ENCODE measurements around the gene LIPA.
"Not testable (repeated sequence)": the region's sequence is repeated elsewhere in the genome, so short reads cannot be mapped to it uniquely, and the experiment has no call there.

Gene LIPA

DNA sequence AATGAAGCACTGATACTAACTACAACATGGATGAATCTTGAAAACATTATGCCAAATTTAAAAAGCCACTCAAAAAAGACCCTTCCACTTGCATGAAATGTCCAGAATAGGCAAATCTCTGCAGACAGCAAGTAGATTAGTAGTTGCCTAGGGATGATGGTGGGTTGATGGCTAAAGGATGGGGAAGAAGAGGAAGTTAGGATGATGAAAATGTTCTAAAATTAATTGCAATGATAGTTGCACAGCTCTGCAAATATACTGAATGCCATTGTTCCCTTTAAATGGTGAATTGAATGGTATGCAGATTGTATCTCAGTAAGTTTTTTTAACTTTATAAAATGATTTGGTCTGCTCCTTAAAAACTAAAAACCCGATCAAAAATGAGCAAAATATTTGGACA lies 7.3 kb upstream of the LIPA start:
- Mint-ChIP-seq H3K36me3 (peaks cover 8% of the 10 kb centered on the region), H3K9me3 (peaks cover 6% of the 10 kb centered on the region), H3K27me3 (no peaks in the 10 kb centered on the region), H3K4me3 (no peak overlapping the region), H3K4me1 (peaks cover 2% of the 10 kb centered on the region), H3K27ac (no peak overlapping the region)
- DNase-seq (ENCODE audit: low spot score in 2 of 2) (no peak), ATAC-seq (ENCODE audit: low read depth) (no peak)

DNA sequence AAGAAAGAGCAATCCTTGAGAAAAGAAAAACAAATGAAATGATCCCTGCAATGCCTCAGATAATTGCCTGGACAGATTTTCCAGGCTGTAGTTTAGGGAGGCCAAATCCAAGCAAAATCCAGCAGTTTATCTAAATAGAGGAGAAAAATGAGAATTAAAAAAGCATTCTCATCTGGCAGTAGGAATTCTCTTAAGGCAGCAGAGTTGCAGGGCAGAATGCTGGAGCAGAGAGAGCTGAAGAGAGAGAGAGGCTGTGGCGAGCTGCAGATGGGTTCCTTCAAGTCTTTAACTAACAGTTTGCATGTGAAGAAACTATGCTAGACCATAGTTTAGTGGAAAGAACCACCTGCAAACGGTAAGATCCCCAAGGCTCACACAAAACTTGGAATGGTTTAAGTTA lies 6.0 kb upstream of the LIPA start:
- no peaks in the 10 kb centered on the region for H3K27me3 Mint-ChIP-seq
- ATAC-seq (ENCODE audit: low read depth) (no peak), DNase-seq (ENCODE audit: low spot score in 2 of 2) (no peak)
- peaks cover 6% of the 10 kb centered on the region for H3K9me3 Mint-ChIP-seq
- no peak overlapping the region for H3K27ac Mint-ChIP-seq
- H3K4me1 Mint-ChIP-seq = peaks cover 2% of the 10 kb centered on the region
- H3K36me3 Mint-ChIP-seq = peaks cover 8% of the 10 kb centered on the region
- no peak overlapping the region for H3K4me3 Mint-ChIP-seq

DNA sequence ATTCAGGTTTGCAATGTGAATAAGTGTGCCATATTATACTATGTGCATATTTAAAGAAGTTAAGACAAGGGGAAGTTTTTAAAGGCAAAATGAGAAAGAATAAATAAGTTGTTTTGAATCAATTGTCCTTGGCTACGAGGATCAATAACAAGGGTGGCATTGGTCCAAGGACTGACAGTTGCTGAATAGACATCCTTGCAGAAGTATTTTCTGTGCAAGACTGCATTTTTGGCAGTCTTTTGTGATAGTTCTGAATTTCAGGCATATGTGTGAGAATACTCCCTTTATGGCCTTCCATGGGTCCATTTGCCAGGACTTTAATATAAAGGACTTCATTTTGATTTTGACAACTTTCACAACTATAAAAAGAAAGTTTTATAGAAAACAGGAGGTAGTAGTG lies 5.4 kb upstream of the LIPA start:
- H3K9me3 Mint-ChIP-seq = peaks cover 6% of the 10 kb centered on the region
- H3K27ac Mint-ChIP-seq = no peak overlapping the region
- H3K36me3 Mint-ChIP-seq = peaks cover 8% of the 10 kb centered on the region
- no peak overlapping the region for H3K4me3 Mint-ChIP-seq
- no peaks in the 10 kb centered on the region for H3K27me3 Mint-ChIP-seq
- ATAC-seq (ENCODE audit: low read depth) = no peak
- DNase-seq (ENCODE audit: low spot score in 2 of 2) = no peak
- H3K4me1 Mint-ChIP-seq = peaks cover 2% of the 10 kb centered on the region

DNA sequence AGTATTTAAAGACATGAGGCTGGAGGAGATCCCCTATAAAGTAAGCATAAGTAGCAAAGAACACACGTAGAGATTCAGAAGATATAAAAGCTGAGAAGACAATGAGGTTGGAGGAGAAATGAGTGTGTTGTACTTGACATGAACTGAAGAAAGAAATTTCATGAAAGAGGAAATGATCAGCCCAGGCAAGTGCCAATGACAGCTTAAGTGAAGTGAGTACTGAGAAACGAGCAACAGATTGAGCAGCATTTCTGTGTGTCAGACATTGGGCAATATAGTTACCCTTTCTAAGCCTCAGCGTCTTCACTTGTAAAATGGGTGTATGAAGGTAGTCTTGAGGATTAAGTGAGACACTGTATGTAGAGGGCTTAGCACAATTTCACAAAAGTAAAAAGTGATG lies 4.8 kb upstream of the LIPA start:
- Mint-ChIP-seq H3K27me3 (no peaks in the 10 kb centered on the region), H3K36me3 (peaks cover 8% of the 10 kb centered on the region), H3K27ac (no peak overlapping the region), H3K9me3 (peaks cover 6% of the 10 kb centered on the region), H3K4me3 (no peak overlapping the region), H3K4me1 (peaks cover 2% of the 10 kb centered on the region)
- no peak for DNase-seq (ENCODE audit: low spot score in 2 of 2)
- ATAC-seq (ENCODE audit: low read depth) = no peak

DNA sequence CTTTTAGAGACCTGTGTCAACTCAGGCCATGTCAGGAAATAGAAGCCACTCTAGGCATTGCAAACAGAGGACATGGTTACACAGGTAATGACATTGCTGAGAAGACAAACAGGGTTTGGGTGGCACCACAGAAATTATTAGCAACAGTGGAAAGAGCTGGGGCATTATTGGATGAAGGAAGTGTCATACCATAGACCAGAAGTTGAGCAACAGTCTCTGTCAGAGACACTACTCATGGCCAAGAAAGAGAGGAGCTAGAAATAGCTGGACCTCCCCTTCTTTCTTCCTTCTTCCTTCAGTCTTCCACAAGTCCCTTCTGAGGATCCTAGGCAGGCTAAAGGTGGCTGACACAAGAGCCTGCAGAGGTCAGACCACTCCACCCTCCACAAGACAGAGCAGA lies 4.2 kb upstream of the LIPA start:
- Mint-ChIP-seq H3K9me3 (peaks cover 6% of the 10 kb centered on the region), H3K36me3 (peaks cover 8% of the 10 kb centered on the region), H3K4me1 (peaks cover 8% of the 10 kb centered on the region), H3K27me3 (no peaks in the 10 kb centered on the region), H3K27ac (no peak overlapping the region), H3K4me3 (no peak overlapping the region)
- ATAC-seq (ENCODE audit: low read depth) (no peak), DNase-seq (ENCODE audit: low spot score in 2 of 2) (no peak)

DNA sequence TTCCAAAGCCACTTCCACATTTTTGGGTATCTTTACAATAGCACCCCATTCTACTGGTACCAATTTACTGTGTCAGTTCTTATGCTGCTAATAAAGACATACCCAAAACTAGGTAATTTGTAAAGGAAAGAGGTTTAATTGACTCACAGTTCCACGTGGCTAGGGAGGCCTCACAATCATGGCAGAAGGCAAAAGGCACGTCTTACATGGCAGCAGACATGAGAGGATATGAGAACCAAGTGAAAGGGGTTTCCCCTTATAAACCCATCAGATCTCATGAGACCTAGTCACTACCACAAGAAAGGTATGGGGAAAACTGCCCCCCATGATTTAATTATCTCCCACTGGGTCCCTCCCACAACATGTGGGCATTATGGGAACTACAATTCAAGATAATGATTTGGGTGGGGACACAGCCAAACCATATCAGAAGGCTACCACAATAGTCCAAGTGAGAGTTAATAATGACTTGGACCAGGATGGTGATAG lies 3.6 kb upstream of the LIPA start:
- not testable (repeated sequence) for H3K27me3 Mint-ChIP-seq; H3K4me3 Mint-ChIP-seq; H3K9me3 Mint-ChIP-seq; ATAC-seq (ENCODE audit: low read depth); H3K36me3 Mint-ChIP-seq; H3K27ac Mint-ChIP-seq; DNase-seq (ENCODE audit: low spot score in 2 of 2)
- peaks cover 13% of the 10 kb centered on the region for H3K4me1 Mint-ChIP-seq

DNA sequence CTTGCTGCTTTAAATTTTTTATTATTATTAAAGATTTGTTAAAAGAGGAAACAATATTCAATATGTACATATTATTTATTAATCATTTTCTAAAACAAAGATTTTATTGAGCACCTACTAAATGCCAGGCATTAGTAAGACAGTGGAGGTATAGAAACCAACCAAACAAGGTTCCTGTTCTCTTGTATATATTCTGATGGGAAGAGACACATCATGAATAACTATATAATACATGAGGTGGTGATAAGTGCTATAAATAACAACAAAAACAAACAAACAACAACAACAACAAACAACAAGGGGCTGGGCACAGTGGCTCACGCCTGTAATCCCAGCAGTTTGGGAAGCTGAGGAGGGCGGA lies 630 bp upstream of the LIPA start:
- DNase-seq (ENCODE audit: low spot score in 2 of 2) (no peak), ATAC-seq (ENCODE audit: low read depth) (no peak)
- Mint-ChIP-seq H3K4me3 (no peak overlapping the region), H3K27me3 (no peaks in the 10 kb centered on the region), H3K9me3 (peaks cover 6% of the 10 kb centered on the region), H3K27ac (peak overlapping the region; percentile 88), H3K4me1 (peaks cover 22% of the 10 kb centered on the region), H3K36me3 (peaks cover 8% of the 10 kb centered on the region)

DNA sequence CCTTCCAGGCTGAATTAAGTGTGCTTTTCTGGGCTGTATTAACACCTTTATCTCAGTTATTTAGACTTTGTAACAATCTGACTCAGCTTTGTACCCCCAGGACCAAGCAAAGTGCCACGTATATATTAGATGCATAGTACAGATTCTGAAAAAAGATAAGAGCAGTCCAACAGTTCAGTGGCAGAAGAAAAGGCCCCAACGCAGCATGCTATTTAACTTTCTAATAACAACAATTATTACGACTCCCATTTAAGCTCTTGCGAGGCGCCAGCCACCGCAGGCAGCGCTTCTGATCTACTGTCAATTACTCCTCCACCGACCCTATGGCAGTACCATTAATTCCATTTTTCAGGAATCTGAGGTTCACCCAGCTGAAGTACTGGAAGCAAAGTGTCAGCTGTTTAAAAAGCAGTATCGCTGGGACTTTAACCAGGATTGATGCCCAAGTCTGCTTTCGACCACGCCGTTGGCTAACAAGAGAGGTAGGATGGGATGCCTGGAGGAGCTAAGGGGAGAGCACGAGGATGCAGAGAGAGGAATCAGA lies 638 bp downstream of the LIPA start:
- Mint-ChIP-seq H3K4me3 (peak overlapping the region; percentile 91), H3K27me3 (no peaks in the 10 kb centered on the region), H3K27ac (peak overlapping the region; percentile 88), H3K4me1 (peaks cover 23% of the 10 kb centered on the region), H3K9me3 (peaks cover 6% of the 10 kb centered on the region), H3K36me3 (peaks cover 8% of the 10 kb centered on the region)
- DNase-seq (ENCODE audit: low spot score in 2 of 2) (no peak), ATAC-seq (ENCODE audit: low read depth) (no peak)

DNA sequence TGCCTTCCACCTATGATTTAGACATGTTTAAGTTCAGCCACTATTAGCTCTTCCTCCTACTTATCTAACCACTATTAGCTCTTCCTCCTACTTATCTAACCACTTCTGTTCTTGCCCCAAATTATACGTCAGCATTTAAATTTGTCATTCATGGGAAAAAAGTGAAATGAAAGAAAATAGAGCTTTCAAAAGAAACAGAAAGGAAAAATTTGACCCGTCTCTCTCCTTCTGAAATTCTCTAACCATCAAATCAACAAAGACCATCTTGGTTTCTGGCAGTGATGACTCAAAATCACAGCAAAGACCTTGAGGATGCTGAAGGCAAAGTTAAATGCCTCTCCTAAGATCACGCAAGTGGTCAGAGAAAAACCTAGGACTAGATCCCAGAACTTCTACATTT lies 2.6 kb downstream of the LIPA start:
- Mint-ChIP-seq H3K36me3 (peaks cover 2% of the 10 kb centered on the region), H3K4me1 (peaks cover 29% of the 10 kb centered on the region), H3K9me3 (no peaks in the 10 kb centered on the region), H3K4me3 (no peak overlapping the region), H3K27ac (no peak overlapping the region), H3K27me3 (no peaks in the 10 kb centered on the region)
- DNase-seq (ENCODE audit: low spot score in 2 of 2) (no peak), ATAC-seq (ENCODE audit: low read depth) (no peak)

DNA sequence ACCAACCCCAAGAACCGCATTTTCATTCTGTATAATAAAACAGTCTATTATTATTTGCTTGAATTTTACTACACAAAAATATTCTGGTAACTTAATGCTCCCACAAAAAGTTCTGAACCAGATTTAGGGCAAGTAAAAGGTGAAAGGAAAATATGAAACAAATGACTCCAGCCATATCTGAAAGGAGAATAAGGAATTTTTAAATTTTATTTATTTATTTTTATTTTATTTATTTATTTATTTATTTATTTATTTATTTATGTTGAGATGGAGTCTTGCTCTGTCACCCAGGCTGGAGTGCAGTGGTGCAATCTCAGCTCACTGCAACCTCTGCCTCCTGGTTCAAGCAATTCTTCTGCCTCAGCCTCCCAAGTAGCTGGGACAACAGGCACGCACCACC lies 4.0 kb downstream of the LIPA start:
- H3K9me3 Mint-ChIP-seq; H3K4me3 Mint-ChIP-seq; H3K27me3 Mint-ChIP-seq; DNase-seq (ENCODE audit: low spot score in 2 of 2); H3K36me3 Mint-ChIP-seq; H3K27ac Mint-ChIP-seq; ATAC-seq (ENCODE audit: low read depth): not testable (repeated sequence)
- H3K4me1 Mint-ChIP-seq = peaks cover 43% of the 10 kb centered on the region

DNA sequence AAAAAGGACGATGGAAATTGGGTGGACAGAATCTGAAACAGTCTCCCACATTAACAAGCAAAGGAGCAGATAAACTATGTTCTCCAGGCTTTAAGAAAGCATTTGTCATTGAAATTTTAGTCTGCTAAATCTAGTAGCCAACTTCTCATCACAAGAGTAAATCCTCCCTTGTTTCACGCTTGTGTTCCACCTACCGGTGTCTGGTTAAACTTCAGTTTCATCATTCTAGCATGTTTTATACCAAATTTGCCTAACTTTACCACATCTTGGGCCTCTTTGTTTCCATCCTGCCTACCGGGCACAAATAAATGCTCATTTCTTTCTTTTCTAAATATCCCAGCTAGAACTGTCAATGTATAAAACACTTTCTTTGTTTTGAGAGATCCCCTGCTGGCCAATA lies 5.8 kb downstream of the LIPA start:
- no peaks in the 10 kb centered on the region for H3K9me3 Mint-ChIP-seq
- no peaks in the 10 kb centered on the region for H3K27me3 Mint-ChIP-seq

DNA sequence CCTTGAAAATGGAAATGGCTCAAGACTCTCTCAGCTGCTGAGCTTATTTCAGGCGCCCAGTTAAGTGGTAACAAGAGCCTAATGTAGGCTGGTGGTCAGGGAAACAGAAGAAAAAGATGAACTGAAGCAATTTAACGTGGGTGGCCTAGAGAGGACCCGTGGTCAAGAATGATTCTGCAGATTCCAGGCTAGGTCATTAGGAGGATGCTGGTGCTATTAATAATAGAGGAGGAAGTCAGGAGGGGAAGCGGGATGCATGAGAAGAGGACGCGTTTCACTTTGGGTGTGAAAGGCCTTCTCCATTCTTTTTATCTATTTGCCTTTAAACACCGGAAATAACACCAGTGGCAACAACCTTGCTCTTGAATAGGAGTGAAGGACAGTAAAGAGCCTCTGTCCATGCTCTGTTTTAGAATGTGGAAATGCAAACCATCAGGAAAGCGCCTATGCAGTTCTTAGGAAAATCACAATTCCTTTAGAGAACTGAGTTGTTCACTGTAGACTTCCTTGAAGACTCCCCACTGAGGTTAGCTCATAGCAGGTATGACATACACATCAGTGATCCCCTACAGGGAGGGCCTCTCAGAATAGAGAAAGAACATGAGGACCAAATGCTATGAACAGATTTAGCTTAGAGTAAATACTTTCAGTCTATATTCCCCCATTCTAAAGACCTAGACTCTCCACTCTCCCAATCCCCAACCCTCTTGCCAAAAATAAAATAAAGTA lies 8.6 kb downstream of the LIPA start:
- Mint-ChIP-seq H3K9me3 (no peaks in the 10 kb centered on the region), H3K4me1 (peaks cover 37% of the 10 kb centered on the region), H3K27me3 (no peaks in the 10 kb centered on the region), H3K4me3 (no peak overlapping the region), H3K36me3 (peaks cover 19% of the 10 kb centered on the region), H3K27ac (peak overlapping the region; percentile 3)
- no peak for DNase-seq (ENCODE audit: low spot score in 2 of 2)
- ATAC-seq (ENCODE audit: low read depth) = peak; percentile 13

More for the DNA sequence above, 5.8 kb downstream of the LIPA start:
- peak; percentile 75 for ATAC-seq (ENCODE audit: low read depth)
- Mint-ChIP-seq H3K36me3 (peaks cover 2% of the 10 kb centered on the region), H3K4me1 (peaks cover 46% of the 10 kb centered on the region), H3K4me3 (no peak overlapping the region), H3K27ac (no peak overlapping the region)
- DNase-seq (ENCODE audit: low spot score in 2 of 2) = no peak

DNA sequence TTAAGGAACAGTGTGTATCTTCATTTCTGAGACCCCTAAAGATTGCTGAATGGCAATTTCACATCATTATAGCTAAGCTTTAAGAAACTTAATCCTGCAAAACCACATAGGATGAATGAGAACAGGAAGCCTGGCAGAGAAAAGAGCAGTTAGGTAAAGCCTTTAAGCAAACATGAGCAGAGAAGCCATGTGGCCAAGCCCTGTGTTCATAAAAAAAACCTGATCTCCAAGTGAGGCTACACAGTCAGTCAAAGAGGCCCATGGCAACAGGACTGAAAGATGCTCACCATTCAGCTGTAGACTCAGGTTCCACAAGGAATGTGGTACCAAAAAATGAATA lies 9.3 kb downstream of the LIPA start:
- no peaks in the 10 kb centered on the region for H3K27me3 Mint-ChIP-seq
- peaks cover 37% of the 10 kb centered on the region for H3K4me1 Mint-ChIP-seq
- DNase-seq (ENCODE audit: low spot score in 2 of 2) (no peak), ATAC-seq (ENCODE audit: low read depth) (no peak)
- H3K4me3 Mint-ChIP-seq = no peak overlapping the region
- H3K9me3 Mint-ChIP-seq = no peaks in the 10 kb centered on the region
- H3K27ac Mint-ChIP-seq = no peak overlapping the region
- H3K36me3 Mint-ChIP-seq = peaks cover 22% of the 10 kb centered on the region

DNA sequence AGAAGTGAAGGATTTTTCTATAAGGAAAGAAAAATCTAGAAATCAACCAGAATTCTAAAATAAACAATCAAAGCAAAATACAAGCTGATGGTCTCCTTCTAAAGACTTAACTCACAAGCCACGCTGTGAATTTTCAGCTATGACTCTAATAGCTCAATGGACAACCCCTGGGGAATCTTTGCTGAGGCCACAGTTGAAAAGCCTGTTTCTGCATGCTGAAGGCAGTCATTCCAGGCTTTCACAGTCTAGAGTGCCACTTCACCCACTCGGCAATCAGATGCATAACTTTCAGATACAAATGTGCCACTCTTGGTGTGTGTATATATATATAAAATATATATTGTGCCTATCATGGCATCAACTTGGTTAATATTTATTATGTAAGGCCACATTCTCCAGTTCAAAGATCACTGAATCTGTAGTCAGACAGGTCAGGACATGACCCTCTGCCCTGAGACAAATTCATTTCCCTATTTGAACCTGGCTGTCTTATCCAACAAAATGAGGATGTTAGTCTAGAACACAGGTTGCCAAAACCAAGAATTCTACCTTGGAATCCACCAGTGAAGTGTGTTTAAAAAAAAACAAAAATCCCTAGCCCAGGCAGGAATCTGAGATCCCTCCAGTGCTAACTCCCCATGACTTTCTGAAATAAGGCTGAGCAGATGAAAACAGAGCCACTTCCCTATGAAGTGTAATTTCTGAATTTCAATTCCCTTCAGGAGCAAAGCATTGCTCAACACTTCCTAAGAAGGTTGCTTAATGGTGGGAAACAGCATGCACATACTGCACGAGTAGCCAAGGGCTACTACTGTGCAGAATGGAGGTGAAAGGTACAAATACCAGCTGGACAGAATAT lies 9.9 kb downstream of the LIPA start:
- no peaks in the 10 kb centered on the region for H3K27me3 Mint-ChIP-seq
- DNase-seq (ENCODE audit: low spot score in 2 of 2) (no peak), ATAC-seq (ENCODE audit: low read depth) (no peak)
- peaks cover 22% of the 10 kb centered on the region for H3K36me3 Mint-ChIP-seq
- no peak overlapping the region for H3K4me3 Mint-ChIP-seq
- H3K27ac Mint-ChIP-seq = no peak overlapping the region
- no peaks in the 10 kb centered on the region for H3K9me3 Mint-ChIP-seq
- peaks cover 37% of the 10 kb centered on the region for H3K4me1 Mint-ChIP-seq

Measured in memory B cell (primary cell).